ENCODE data around the gene ATG2B.
"Not testable (repeated sequence)": the region's sequence is repeated elsewhere in the genome, so short reads cannot be mapped to it uniquely, and the experiment has no call there.

The ATG2B gene

GRCh38 chr14:96376093-96376492 lies 13.0 kb upstream of the ATG2B start:
- DNase-seq: no peak

GRCh38 chr14:96373538-96373937 lies 10.4 kb upstream of the ATG2B start:
- DNase-seq: no peak

- DNase-seq: no peak
Observed at GRCh38 chr14:96370528-96370927, 7.4 kb upstream of the ATG2B start.

DNA sequence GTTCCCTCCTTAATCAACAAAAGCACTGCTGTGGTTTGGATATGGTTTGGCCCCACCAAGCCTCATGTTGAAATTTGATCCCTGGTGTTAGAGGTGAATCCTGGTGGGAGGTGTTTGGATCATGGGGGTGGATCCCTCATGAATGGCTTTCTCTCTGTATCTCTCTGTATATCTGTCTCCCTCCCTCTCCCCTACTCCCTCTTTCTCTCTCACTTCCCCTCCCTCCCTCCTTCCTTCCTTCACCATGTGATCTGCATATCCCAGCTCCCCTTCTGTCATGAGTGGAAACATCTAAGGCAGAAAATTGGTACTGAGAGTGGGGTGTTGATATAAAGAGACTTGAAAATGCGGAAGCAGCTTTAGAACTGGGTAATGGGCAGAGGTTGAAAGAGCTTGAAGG lies 5.4 kb upstream of the ATG2B start:
- no peak for DNase-seq

DNA sequence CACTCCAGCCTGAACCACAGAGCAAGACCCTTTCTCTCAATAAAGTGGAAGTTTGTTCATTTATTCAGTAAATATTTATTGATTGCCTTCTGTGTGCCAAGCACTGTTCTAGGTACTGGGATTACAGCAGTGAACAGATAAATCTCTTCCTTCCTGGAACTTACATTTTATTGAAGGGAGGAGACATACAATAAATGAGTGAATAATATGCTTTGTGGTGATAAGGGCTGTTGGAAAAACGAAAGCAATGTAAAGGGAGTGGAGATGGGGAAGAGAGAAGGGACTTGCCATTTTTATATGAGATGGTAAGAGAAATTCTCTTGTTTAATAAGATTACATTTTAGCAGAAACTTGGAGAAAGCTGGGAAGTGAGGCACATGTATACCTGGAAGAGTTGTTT lies 1.8 kb upstream of the ATG2B start:
- no peak for DNase-seq

GRCh38 chr14:96363751-96364336 lies 703 bp upstream of the ATG2B start:
- no peak for DNase-seq

DNA sequence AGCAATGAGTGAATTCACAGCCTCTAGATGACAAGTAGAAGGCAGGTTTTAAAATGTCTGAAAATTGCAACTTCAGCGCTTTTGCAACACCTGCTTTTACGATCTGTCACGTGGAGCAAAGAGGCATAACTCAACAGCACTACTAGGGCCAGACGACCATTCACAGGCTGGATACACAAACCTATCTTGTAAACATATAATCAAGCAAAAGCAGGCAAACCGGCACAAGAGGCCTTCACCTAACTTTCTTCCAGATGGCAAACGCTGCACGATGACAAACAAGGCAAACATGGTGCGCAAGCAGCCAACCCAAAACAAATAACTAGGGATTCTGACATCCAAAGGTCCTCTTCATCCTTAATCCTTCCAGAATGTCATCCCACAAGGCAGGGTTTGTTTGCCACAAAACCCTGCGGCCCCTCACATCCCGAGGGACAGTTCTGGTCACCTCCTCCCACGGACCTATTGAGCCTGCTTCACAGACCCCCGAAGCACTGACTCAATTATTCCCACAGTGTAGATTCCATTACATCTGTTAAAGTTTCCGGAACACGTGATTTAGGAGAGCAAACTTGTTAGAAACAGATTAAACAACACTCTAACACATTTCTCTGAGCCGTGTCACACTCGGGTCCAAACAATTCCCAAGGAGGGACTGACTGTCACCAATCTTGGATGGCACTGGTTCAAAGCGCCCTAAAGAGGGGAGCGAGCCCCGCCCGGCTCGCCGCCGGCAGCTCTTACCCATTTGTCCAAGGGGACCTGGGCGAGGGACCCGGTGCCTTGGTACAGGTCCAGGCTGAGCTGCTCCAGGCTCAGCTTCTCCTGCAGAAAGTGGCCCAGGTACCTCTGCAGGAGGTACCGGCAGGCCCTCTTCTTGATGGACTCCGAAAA lies 823 bp downstream of the ATG2B start:
- DNase-seq: peak; percentile 73

- DNase-seq: no peak
Observed at GRCh38 chr14:96359959-96360358, 3.2 kb downstream of the ATG2B start.

DNA sequence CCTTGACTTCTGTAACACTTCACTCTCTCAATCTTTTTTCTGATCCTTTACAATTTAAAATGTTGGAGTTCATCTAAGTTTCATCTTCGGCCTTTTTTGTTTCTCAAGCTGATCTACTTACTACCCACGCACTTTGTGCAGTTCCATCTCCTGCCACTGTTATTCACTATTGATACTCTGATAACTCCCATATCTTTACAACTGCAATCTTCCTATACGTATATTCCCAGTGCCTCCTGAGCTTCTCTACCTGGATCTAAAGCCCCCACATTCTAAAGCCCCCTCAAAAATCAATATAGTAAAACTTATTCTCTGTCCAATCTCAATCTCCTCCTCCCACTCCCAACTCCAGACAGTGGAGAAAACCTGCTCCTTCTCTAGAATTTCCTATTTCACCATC lies 5.9 kb downstream of the ATG2B start:
- DNase-seq: no peak

GRCh38 chr14:96354246-96354645 lies 8.9 kb downstream of the ATG2B start:
- no peak for DNase-seq

GRCh38 chr14:96352708-96353107 lies 10.4 kb downstream of the ATG2B start:
- no peak for DNase-seq

GRCh38 chr14:96351986-96352385 lies 11.2 kb downstream of the ATG2B start:
- no peak for DNase-seq

DNA sequence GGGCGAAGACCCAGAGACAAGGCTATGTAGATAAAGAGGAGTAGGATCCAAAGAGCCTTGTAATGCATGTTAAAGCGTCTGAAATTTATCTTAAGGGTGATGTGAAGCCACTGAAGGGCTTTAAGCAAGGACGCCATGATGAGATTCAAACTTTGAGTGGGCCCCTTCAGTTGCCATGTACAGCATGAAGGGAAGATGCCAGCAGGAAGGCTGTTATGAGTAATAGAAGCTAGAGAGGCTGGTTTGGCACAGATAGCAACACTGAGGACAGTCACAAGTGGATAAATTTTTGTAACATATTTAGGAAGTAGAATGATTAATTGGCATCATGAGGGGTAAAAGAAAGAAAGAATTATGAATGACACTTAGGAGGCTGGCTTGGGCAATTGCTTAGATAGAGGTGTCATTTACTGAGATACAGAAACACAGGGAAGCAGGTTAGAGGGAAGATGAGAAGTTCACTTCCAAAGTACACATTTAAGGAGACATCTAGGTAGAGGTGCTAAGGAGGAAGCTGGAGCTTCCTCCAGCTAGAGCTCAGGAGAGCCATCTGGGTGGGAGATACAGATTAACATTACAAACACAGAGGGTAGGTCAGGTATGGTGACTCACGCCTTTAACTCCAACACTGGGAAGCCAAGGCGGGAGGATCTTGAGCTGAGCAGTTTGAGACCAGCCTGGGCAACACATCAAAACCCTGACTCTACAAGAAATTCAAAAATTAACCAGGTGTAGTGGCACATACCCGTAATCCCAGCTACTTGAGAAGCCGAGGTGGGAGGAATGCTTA lies 13.7 kb downstream of the ATG2B start:
- DNase-seq: no peak

- not testable (repeated sequence) for DNase-seq
Observed at GRCh38 chr14:96347957-96348356, 15.2 kb downstream of the ATG2B start.

DNA sequence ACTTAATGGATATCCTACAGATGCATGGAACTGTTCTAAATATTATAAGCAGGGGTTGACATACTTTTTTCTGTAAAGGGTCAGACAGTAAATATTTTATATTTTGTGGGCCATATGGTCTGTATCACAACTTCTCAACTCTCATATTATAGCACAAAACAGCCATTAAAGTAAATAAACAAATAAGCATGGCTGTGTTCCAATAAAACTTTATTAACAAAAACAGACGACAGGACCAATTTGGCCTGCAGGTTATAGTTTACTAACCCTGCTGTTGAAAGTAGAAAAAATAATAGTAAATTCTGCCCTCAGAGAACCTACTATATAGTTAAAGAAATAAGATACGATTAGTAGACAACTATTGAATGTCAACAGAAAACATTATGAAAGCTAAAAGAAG lies 17.5 kb downstream of the ATG2B start:
- DNase-seq: no peak

- no peak for DNase-seq
Observed at GRCh38 chr14:96341323-96341722, 21.8 kb downstream of the ATG2B start.

DNA sequence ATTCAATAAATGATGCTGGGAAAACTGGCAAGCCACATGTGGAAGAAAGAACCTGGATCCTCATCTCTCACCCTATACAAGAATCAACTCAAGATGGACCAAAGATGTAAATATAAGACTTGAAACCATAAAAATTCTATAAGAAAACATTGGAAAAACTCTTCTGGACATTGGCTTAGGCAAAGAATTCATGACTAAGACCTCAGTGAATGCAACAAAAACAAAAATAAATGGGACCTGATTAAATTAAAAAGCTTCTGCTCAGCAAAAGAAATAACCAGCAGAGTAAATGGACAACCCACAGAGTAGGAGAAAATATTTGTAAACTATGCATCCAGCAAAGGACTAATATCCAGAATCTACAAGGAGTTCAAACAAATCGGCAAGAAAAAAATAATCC lies 24.6 kb downstream of the ATG2B start:
- DNase-seq: no peak

GRCh38 chr14:96324219-96324618 lies 38.9 kb downstream of the ATG2B start:
- DNase-seq: no peak

GRCh38 chr14:96320605-96321004 lies 42.5 kb downstream of the ATG2B start:
- DNase-seq: no peak

DNA sequence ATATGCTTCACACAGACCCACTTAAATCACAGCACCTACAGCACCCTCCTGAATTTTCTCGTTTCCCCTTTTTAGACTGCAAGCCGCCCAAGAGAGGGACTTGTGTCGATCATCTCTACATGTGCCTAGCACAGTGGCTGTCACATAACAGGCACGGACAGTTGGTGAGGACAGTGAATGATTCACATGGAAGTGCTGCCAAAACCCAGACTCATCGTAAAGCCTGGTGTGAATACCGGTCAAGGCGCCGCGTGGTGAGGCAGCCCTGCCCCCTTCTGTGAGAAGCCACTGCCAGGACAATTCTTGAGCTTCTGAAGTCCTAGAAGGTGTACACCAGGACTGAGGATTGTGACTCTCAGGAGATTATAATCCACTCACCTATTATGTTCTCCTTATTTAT lies 44.3 kb downstream of the ATG2B start:
- DNase-seq: no peak

GRCh38 chr14:96316087-96316486 lies 47.1 kb downstream of the ATG2B start:
- DNase-seq: no peak

GRCh38 chr14:96310906-96311305 lies 52.2 kb downstream of the ATG2B start:
- DNase-seq: no peak

DNA sequence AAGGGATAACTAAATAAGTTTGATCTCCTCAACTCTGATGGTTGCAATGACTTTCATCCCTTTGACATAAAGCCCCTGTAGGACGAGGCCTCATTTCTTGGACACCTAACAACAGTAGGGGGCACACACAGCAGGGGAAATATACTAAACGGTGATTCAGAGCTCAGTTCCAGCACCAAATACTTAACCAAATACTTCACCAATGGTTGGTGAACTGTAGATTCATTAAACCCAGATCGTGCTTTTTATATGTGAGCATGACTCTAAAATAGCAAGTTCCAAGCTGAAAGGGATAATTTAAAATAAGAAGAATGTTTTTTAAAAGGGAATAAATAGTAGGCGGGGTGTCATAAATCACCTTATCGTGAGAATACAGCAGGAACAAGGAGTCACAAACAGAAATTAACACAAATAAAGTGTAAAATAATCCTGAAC lies 53.2 kb downstream of the ATG2B start:
- no peak for DNase-seq
